GM21723 (cell line): ENCODE results near the gene ZNF500.

Source experiments
- ATAC-seq: cut with Tn5 transposase; IDR thresholded peaks from one replicate; pipeline ENCODE4 v1.9.1; 2021; ENCODE audit warnings: mild to moderate bottlenecking, moderate library complexity; ENCODE audit not compliant: unreplicated experiment

The ZNF500 gene

DNA sequence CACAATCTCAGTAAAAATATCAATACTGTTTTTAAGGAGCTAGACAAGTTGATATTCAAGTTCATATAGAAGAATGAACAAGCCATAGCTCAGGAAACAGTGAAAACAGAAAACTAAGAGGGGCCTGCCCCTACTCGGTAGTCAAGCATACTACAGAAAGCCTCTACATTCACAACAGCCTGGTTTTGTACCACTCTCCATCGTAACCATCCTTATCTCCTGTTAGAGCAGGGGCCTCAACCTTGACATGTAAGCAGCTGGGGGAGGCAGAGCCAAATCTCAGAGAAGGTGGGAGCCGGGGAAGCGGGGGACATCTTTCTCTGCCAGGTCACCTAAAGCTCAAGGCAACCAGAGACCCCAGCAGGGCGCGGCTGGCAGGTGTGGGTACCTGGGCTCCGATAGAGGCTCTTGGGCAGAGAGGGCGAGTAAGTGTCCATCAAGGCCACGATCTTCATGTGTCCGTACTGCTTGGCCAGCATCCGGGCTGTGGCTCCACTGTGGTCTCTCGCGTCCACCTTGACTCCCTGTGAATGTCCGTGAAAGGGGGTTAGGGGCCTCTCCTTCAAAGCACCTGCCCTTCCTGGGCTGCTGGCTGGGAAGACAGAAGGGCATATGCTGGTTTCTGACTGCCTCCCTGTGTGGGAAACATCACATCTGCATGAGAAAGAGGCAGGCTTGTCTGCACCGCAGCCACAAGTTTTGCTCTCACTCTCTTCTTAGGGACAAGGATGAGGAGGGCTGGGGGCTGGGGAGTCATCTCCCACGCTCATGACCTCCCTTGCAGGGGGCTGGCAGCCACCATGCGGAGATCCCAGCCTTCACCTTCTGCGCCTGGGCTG is 53.1 kb downstream of the ZNF500 start:
- ATAC-seq, result no peak

DNA sequence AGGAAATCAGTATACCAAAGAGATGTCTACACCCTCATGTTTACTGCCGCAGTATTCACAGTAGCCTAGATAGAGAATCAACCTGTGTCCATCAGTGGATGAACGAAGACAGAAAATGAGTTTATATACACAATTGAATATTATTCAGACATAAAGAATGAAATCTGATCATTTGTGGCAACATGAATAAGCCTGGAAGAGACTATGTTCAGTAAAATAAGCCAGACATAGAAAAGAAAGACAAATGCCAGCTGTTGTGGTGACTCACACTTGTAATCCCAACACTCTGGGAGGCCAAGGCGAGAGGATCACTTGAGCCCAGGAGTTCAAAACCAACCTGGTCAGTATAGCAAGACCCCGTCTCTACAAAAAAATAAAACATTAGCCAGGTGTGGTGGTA is 57.5 kb downstream of the ZNF500 start:
- ATAC-seq, result no peak

DNA sequence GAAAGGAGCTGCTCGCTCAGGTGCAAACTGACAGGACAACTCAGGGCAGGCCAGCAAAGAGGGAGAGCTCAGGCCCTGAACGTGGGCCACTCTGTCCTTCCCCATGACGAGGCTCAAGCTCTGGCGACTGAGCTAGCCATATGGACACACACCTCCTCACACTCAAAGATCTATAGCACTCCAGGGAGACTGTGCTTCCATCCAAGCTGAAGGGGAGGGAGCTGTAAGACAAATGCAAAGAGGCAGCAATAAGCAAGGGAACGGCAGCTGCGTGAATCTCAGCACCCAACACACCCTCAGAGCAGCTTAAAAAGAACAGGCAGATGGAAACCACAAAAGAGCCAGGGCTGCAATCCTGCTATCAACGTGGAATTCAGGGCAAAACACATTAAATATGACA is 60.1 kb downstream of the ZNF500 start:
- no peak for ATAC-seq

DNA sequence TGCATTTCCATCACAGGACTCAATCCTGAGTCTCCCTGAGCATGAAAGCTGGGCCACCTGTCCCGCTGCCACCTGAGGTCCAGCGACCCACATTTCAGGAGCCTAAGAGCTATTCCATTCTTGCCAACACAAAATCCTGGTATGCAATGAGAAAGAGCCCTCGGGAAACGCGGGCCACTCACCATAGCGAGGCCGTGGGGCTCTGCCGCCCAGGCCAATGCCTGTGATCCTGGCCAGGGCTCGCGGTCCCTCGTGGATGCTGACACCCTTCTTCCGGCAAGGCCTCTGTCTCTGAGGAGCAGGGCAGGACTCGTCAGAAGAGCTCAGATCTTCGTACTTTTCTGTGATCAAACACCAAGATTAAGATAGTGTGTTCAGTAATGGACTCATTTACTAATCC is 62.0 kb downstream of the ZNF500 start:
- no peak for ATAC-seq

GRCh38 chr16:4704491-4704890 is 62.5 kb downstream of the ZNF500 start:
- ATAC-seq, result no peak

DNA sequence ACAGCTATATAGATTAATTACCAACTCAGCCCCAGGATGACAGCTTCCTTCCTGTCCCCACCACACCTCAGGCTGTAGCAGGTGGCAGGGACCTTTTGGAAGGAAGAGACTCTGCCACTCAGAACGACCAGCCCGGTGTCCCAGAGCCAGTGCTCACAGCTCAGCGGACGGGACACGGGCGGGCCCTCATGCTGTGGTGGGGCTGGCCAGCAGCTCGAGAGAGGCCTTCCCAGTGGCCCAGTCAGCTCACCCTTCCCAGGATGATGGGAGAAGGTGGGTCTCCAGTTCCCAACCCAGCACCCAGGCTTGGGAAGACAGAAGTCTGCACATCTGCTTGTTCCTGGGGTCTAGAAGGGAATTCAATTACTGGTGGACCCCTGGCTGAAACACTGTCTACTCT is 63.1 kb downstream of the ZNF500 start:
- ATAC-seq, result no peak

DNA sequence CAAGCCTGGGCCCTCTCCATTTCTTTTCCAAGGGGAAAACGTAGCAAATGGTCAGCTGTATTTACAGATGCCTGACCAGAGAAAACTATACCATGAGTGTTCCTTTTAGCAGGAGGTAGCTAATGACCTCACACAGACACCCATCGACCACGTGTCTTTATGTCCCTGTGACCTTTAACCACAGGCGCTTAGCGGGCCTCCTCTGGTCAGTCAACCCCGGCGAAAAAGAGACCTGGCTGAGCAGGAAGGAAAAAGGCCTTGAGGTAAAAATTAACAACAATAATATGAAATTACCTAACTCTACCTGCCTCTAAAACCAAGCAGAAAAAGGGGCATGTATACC is 64.5 kb downstream of the ZNF500 start:
- ATAC-seq, result no peak

DNA sequence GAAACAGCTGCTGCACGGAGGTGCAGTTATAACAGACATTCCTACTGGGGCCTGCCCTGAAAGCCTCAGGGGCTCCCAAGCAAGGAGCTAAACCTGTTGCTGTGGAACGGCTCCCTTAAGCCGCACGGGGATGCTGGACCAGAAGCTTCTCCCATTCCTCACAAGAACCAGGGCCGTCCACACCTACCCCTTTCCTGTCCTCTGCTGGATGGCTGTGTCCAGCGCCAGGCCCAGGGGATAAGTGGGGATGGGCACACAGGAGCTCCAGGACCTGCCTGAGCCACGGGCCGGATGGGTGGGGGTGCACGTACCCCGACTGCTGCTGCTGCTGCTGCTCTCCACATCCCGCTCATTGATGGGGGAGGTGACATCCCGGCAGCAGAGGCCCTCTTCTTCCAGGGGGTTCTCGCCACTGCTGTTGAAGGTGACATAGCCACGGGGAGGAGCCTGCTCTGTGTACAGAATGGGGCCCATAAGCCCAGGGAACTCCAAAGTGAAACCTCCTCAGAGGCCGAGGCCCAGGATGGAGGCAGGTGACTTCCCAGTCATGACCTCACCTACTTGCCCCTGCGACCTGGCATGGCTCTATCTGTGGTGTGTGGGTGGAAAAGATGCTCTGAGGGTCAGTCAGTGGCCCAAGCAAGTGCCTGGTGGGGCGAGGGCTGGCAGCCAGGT is 65.0 kb downstream of the ZNF500 start:
- no peak for ATAC-seq

DNA sequence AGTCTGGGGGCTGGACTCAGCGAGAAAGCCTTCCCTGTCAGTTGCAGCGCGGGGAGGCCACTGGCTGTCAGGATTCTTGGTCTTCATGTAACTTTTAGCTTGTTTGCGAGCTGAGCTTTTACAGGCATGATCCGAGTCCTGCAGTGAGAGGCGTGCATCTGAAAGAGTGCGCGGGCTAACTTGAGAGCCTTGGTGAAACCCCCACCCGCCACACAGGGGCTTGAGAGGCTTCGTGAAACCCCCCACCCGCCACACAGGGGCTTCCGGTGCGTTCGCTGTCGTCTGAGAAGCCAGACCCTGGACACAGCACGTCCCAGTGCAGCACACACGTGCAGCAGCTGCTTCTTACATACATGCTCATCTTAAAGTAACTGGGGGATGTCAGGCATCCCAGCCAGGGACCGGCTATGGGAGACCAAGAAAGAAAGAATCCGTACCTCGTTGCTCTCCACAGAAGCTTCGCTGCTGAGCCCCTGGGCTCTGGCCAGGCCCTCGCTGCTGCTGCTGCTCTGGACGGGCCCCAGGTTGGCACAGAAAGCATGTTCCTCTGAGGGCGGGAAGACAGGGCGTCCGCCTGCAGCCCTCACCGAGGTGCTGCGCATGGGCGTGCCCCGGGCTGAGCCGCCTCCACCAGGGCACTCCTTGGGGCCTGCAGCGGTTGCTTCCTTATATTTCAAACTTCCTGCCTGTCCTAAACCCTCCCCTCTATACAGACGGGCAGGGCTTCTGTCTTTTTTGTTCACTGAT is 65.8 kb downstream of the ZNF500 start:
- ATAC-seq, result no peak

DNA sequence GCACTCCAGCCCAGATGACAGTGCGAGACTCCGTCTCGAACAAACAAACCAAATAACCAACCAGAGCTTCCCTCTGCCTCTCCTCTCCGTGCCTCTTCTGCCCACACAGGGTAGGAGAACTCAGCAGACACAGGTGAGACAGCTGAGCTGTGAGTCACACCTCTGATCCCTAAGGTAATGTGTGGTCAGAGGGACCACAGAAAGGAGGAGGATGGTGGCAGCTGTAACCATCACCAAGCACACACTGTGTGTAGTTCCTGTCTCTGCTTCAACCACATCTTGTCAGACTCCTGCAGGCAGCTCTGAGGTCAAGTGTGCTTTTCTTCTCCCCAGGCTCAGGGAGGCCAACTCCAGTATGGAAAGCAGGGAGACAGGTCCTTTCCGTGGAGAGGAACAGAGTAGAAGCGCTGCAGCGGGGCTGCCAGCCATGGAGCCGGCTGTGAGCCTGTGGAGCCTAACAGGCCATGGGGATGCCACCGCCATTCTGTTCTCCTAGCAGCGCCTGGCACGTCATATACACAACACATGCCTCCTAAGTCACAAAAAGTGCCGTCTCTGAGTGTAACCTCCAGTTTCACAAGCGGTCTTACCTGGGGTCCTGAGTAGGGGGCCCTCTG is 66.5 kb downstream of the ZNF500 start:
- no peak for ATAC-seq

DNA sequence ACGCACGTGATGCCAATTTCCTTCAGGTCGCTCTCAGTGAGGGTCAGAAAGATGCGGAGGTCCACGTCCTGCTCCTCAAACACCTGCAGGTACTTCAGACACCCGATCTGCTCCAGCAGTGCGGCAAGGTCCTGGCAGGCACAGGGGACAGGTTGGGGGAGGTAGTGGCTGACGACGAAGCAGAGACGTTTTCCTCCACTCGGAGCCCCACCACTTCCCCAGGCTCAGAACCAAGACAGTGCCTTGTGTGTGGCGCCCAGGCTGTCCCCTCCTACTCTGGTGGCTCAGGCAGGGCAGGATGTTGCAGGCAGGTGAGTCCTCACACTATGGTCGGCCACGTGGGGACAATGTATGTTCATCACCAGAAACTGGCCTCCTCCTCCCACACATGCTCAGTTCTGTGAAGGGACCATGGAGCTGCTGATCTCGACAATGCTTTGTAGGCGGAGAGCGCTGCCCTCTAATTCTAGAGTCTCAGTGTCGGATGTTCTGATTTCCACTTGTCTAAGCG is 67.9 kb downstream of the ZNF500 start:
- no peak for ATAC-seq

- no peak for ATAC-seq
Measured at GRCh38 chr16:4698321-4699045, 68.5 kb downstream of the ZNF500 start.
